Kidney (tissue), 14 donors: Measurements from ENCODE around the gene TOP3A. TPM values are rescaled to one million over a fixed set of nuclear protein-coding genes. Genes with fewer than 3 reads are reported as not detected.

Experiments used
- DNase-seq, 5 donors: peaks; one replicate each; pipeline ENCODE4 v3.0.0-alpha.2; 2013 to 2020
- FAIRE-seq: peaks from 2 replicates; lab custom pipeline; 2012; peaks lifted over from hg19 to GRCh38; lab: Jason Lieb, UNC
- H3K27ac ChIP-seq, 2 donors: one replicate each; pipeline ENCODE4 v1.7.0; 2013; ENCODE audit warnings: low read depth in 2 of 2, low read length in 2 of 2, inconsistent platforms in 1 of 2
- H3K27me3 ChIP-seq: one replicate; pipeline ENCODE4 v1.7.1; 2013; ENCODE audit warnings: low read length, inconsistent platforms; ENCODE audit not compliant: control insufficient read depth, insufficient read depth
- H3K36me3 ChIP-seq, 3 donors: one replicate each; pipeline versions ENCODE4 v1.7.0 to v1.7.1; 2013; ENCODE audit warnings: low read length in 3 of 3, control low read depth in 1 of 3, inconsistent platforms in 1 of 3; ENCODE audit not compliant: insufficient read depth in 3 of 3, control insufficient read depth in 2 of 3
- H3K4me1 ChIP-seq, 3 donors: one replicate each; pipeline versions ENCODE4 v1.7.0 to v1.7.1; 2013; ENCODE audit warnings: low read length in 3 of 3, inconsistent platforms in 1 of 3, low read depth in 1 of 3; ENCODE audit not compliant: control insufficient read depth in 2 of 3, insufficient read depth in 2 of 3
- H3K4me3 ChIP-seq, 3 donors: one replicate each; pipeline versions ENCODE4 v1.7.0 to v1.8.1; 2013; ENCODE audit warnings: low read length in 3 of 3, control low read depth in 1 of 3, inconsistent platforms in 1 of 3
- H3K9ac ChIP-seq, 3 donors: one replicate each; pipeline versions ENCODE4 v1.7.0 to v1.7.1; 2013; ENCODE audit warnings: low read length in 3 of 3, control low read depth in 1 of 3, inconsistent platforms in 1 of 3
- H3K9me3 ChIP-seq, 3 donors: one replicate each; pipeline versions ENCODE4 v1.7.0 to v1.7.1; 2013; ENCODE audit warnings: low read length in 3 of 3, control low read depth in 1 of 3, inconsistent platforms in 1 of 3; ENCODE audit not compliant: control insufficient read depth in 2 of 3, insufficient read depth in 1 of 3
- CTCF ChIP-seq: IDR thresholded peaks from 3 replicates; pipeline ENCODE4 v1.5.1; 2012; ENCODE audit warnings: mild to moderate bottlenecking, moderate library complexity, borderline replicate concordance; ENCODE audit not compliant: insufficient read depth; ENCODE audit errors: extremely low read depth
- intact Hi-C: fragments of 100-400 bp; cut with DNase I; formaldehyde crosslinking; loops from one replicate; pipeline ENCODE4 v1.11.1; 2022
- microRNA-seq: library from miRNA; unstranded; fragments of <30 nt; microRNA quantifications from one replicate; pipeline ENCODE4 v1.2.0, GENCODE V29; 2020
- polyA plus RNA-seq: library from polyadenylated mRNA; stranded (reverse); fragments of 350-450 nt; fragmentation: Illumina TruSeq; extraction: RNeasy Lipid Tissue Mini Kit (QIAGEN cat#74804); gene quantifications from one replicate; pipeline ENCODE4 v1.2.3, GENCODE V29; 2014; ENCODE audit warnings: low read depth, low replicate concordance; ENCODE audit not compliant: insufficient read depth
- total RNA-seq: library from RNA; stranded (reverse); fragmentation: NEBNext Ultra II Directional; extraction: Animal tissue kit (Norgen Biotek cat#: 25700); gene quantifications from one replicate; pipeline ENCODE4 v1.2.1, GENCODE V29; 2021
- donor health status: control.
- donor health status: control.
- donor health status: control.
- donor health status: control.
- donor health status: control.
- donor health status: DM: yes; HTN: yes; CAD: no.
- donor health status: Normal renal cell carcinoma (clear cell type).

TOP3A gene
- total and polyA plus RNA-seq, 2 donors from 2014 or later = 7.9 to 30.3 TPM

- DNase-seq (no peak), FAIRE-seq (no peak)
- Histone ChIP-seq H3K27ac (no peak overlapping the region), H3K4me3 (no peak overlapping the region), H3K36me3 (no peaks in the 10 kb centered on the region), H3K27me3 (no peaks in the 10 kb centered on the region), H3K9ac (no peak overlapping the region), H3K9me3 (no peaks in the 10 kb centered on the region), H3K4me1 (peaks cover 0 to 6% (median 6%) of the 10 kb centered on the region in 3 donors)
- intact Hi-C loops = no loop called here
- no peak for TF ChIP-seq CTCF
Measured at GRCh38 chr17:18224053-18224386, 90.8 kb downstream of the TOP3A start.

Small RNA genes lying within 50 kb of the gene (microRNA-seq; reads per million reads assigned to microRNA genes)
- not detected for gene MIR6778

Other genes starting within 250 kb of the TOP3A start
- 39.2 TPM for gene DRG2, start 227.0 kb downstream of the TOP3A start, total RNA-seq
- 49.3 TPM for gene DRG2, start 227.0 kb downstream of the TOP3A start, polyA plus RNA-seq
- gene MYO15A, start 206.2 kb downstream of the TOP3A start, total RNA-seq = 1.3 TPM
- 0.80 TPM for gene MYO15A, start 206.2 kb downstream of the TOP3A start, polyA plus RNA-seq
- 94.4 TPM for gene ALKBH5, start 131.2 kb downstream of the TOP3A start, total RNA-seq
- gene ALKBH5, start 131.2 kb downstream of the TOP3A start, polyA plus RNA-seq = 67.1 TPM
- gene LLGL1, start 89.4 kb downstream of the TOP3A start, total RNA-seq = 13.7 TPM
- 8.0 TPM for gene LLGL1, start 89.4 kb downstream of the TOP3A start, polyA plus RNA-seq
- 301 TPM for gene FLII, start 56.3 kb downstream of the TOP3A start, total RNA-seq
- 139 TPM for gene FLII, start 56.3 kb downstream of the TOP3A start, polyA plus RNA-seq
- gene MIEF2, start 54.3 kb downstream of the TOP3A start, total RNA-seq = 25.3 TPM
- 19.3 TPM for gene MIEF2, start 54.3 kb downstream of the TOP3A start, polyA plus RNA-seq
- 22.4 TPM for gene SMCR8, start 299 bp upstream of the TOP3A start, total RNA-seq
- gene SMCR8, start 299 bp upstream of the TOP3A start, polyA plus RNA-seq = 3.1 TPM
- 162 TPM for gene SHMT1, start 48.6 kb upstream of the TOP3A start, total RNA-seq
- gene SHMT1, start 48.6 kb upstream of the TOP3A start, polyA plus RNA-seq = 241 TPM
- 1.2 TPM for gene EVPLL, start 62.8 kb upstream of the TOP3A start, total RNA-seq
- gene EVPLL, start 62.8 kb upstream of the TOP3A start, polyA plus RNA-seq = 0.82 TPM
- gene LGALS9C, start 161.8 kb upstream of the TOP3A start, total RNA-seq = not detected
- not detected for gene LGALS9C, start 161.8 kb upstream of the TOP3A start, polyA plus RNA-seq